ENCODE measurements around the gene PRKCH. TPM values are rescaled to one million over a fixed set of nuclear protein-coding genes. Genes with fewer than 3 reads are reported as not detected.

The PRKCH gene
- total and polyA plus RNA-seq, 2 of the 13 experiments (the other 11 are each of a cell fraction or from before 2014, with no cell fraction given), result 0.48 to 1.3 TPM

DNA sequence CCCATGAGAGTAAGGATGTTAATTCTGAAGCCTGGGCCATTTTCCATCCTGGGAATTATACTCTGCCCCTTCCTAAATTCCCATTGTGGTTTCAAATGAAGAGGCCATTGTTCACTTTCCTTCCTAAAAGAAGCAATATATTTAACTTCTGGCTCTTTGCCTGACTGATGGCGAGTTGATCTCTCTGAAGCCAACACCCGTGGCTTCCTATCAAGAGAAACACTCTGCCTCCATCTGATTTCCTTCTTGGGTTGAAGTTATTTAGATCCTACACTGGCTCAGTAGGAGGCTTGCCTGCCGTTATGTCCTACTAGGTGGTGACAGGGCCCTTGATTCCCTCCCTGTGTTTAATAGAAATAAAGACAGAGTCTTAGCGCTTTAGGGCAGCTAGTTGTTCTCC, 97.4 kb downstream of the PRKCH start:
- TF ChIP-seq NBN (conservative IDR thresholded peaks at IDR 0.05) (no peak), ARID2 (CRISPR knock-in tag; IDR thresholded peaks at IDR 0.05; ENCODE audit: borderline replicate concordance) (no peak), ZXDC (CRISPR knock-in tag; IDR thresholded peaks at IDR 0.05) (no peak), NPAS2 (CRISPR knock-in tag; IDR thresholded peaks at IDR 0.05; ENCODE audit: borderline replicate concordance) (no peak), IKZF5 (CRISPR knock-in tag; IDR thresholded peaks at IDR 0.05) (no peak), TGIF2 (CRISPR knock-in tag; IDR thresholded peaks at IDR 0.05) (no peak), THAP8 (CRISPR knock-in tag; IDR thresholded peaks at IDR 0.05; ENCODE audit: borderline replicate concordance) (no peak)
- TF ChIP-seq, protein P1, sequence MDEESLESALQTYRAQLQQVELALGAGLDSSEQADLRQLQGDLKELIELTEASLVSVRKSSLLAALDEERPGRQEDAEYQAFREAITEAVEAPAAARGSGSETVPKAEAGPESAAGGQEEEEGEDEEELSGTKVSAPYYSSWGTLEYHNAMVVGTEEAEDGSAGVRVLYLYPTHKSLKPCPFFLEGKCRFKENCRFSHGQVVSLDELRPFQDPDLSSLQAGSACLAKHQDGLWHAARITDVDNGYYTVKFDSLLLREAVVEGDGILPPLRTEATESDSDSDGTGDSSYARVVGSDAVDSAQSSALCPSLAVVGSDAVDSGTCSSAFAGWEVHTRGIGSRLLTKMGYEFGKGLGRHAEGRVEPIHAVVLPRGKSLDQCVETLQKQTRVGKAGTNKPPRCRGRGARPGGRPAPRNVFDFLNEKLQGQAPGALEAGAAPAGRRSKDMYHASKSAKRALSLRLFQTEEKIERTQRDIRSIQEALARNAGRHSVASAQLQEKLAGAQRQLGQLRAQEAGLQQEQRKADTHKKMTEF (CRISPR knock-in tag; IDR thresholded peaks at IDR 0.05), result no peak
- TF ChIP-seq, protein P2, sequence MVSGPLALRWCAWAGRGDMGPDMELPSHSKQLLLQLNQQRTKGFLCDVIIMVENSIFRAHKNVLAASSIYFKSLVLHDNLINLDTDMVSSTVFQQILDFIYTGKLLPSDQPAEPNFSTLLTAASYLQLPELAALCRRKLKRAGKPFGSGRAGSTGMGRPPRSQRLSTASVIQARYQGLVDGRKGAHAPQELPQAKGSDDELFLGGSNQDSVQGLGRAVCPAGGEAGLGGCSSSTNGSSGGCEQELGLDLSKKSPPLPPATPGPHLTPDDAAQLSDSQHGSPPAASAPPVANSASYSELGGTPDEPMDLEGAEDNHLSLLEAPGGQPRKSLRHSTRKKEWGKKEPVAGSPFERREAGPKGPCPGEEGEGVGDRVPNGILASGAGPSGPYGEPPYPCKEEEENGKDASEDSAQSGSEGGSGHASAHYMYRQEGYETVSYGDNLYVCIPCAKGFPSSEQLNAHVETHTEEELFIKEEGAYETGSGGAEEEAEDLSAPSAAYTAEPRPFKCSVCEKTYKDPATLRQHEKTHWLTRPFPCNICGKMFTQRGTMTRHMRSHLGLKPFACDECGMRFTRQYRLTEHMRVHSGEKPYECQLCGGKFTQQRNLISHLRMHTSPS (CRISPR knock-in tag; IDR thresholded peaks at IDR 0.05; ENCODE audit: low read depth), result no peak
- TF ChIP-seq, protein P3, sequence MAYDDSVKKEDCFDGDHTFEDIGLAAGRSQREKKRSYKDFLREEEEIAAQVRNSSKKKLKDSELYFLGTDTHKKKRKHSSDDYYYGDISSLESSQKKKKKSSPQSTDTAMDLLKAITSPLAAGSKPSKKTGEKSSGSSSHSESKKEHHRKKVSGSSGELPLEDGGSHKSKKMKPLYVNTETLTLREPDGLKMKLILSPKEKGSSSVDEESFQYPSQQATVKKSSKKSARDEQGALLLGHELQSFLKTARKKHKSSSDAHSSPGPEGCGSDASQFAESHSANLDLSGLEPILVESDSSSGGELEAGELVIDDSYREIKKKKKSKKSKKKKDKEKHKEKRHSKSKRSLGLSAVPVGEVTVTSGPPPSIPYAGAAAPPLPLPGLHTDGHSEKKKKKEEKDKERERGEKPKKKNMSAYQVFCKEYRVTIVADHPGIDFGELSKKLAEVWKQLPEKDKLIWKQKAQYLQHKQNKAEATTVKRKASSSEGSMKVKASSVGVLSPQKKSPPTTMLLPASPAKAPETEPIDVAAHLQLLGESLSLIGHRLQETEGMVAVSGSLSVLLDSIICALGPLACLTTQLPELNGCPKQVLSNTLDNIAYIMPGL (CRISPR knock-in tag; IDR thresholded peaks at IDR 0.05; ENCODE audit: borderline replicate concordance in 1 of 2, low read depth in 1 of 2), result no peak
- DNase-seq (ENCODE audit: low spot score) (no peak), ATAC-seq (no peak), FAIRE-seq (no peak)
- Histone ChIP-seq H2AFZ (ENCODE audit: low read length) (no peak overlapping the region), H3K9ac (ENCODE audit: insufficient read depth, low read depth, low read length) (no peak overlapping the region), H3K4me3 (replicated peaks in 1 of 3; ENCODE audit: insufficient read depth in 1 of 3, low read depth in 2 of 3, low read length in 3 of 3) (no peak overlapping the region), H3K27ac (ENCODE audit: extremely low read length, insufficient read depth, low read length) (no peak overlapping the region), H3K79me2 (ENCODE audit: insufficient read depth, low read length) (no peaks in the 10 kb centered on the region), H3K9me3 (ENCODE audit: low read length) (no peaks in the 10 kb centered on the region), H3K27me3 (ENCODE audit: control insufficient read depth in 1 of 2, insufficient read depth in 2 of 2, low read length in 2 of 2) (peaks cover 0 to 5% of the 10 kb centered on the region in 2 experiments; a peak in 1 of 5 replicates), H3K36me3 (replicated peaks in 1 of 2; ENCODE audit: control insufficient read depth in 1 of 2, insufficient read depth in 2 of 2, low read length in 2 of 2) (no peaks in the 10 kb centered on the region), H4K20me1 (ENCODE audit: insufficient read depth, low read length) (no peaks in the 10 kb centered on the region), H3K4me2 (ENCODE audit: low read depth, low read length) (no peak overlapping the region), H3K4me1 (ENCODE audit: insufficient read depth, low read length) (no peaks in the 10 kb centered on the region)
- ChIA-PET POLR2A (no interaction called here), CTCF (ENCODE audit: low intra/inter-chr PET ratio, low total read pairs) (no interaction called here)
- intact Hi-C loops (cut with micrococcal nuclease; ENCODE audit: unreplicated experiment) (no loop called here), in situ Hi-C loops (cut with HindIII; ENCODE audit: extremely low pct_ligation_motif_present, low pct_unique_long_range_greater_than_20kb) (no loop called here)
- BruUV-seq (replicated peaks), result no TSS peak
- 22% methylated on average over 4 of the region's 4 CpGs for WGBS (ENCODE audit: low lambda C conversion rate)
